Heart right ventricle (tissue), 16 donors: ENCODE data around the gene INCA1. TPM values are rescaled to one million over a fixed set of nuclear protein-coding genes. Genes with fewer than 3 reads are reported as not detected.

Experiments used
- ATAC-seq, 8 donors: fragments of 200-7000 bp; cut with Tn5 transposase; one replicate each; pipeline ENCODE4 v1.9.1; 2020; ENCODE audit warnings: mild to moderate bottlenecking in 8 of 8, moderate library complexity in 8 of 8, moderate number of reproducible peaks in 1 of 8
- DNase-seq, 2 donors: peaks; one replicate each; pipeline ENCODE4 v3.0.0-alpha.2; 2020
- H3K27ac ChIP-seq, 10 donors: fragments of 200-600 bp; sonication (generic) in 2 of 10; one replicate each; pipeline versions ENCODE4 v1.5.0 to v1.8.0; 2020 to 2022; ENCODE audit warnings: mild to moderate bottlenecking in 3 of 10
- H3K27me3 ChIP-seq, 7 donors: fragments of 200-600 bp; one replicate each; pipeline ENCODE4 v1.8.0; 2021 to 2022; ENCODE audit warnings: mild to moderate bottlenecking in 2 of 7
- H3K36me3 ChIP-seq, 9 donors: fragments of 200-600 bp; sonication (generic) in 1 of 9; one replicate each; pipeline versions ENCODE4 v1.5.0 to v1.8.0; 2020 to 2022; ENCODE audit warnings: mild to moderate bottlenecking in 2 of 9
- H3K4me1 ChIP-seq, 9 donors: fragments of 200-600 bp; sonication (generic) in 1 of 9; one replicate each; pipeline versions ENCODE4 v1.5.0 to v1.8.0; 2020 to 2022; ENCODE audit warnings: mild to moderate bottlenecking in 4 of 9
- H3K4me3 ChIP-seq, 10 donors: fragments of 200-600 bp; sonication (generic) in 2 of 10; one replicate each; pipeline versions ENCODE4 v1.5.0 to v1.8.0; 2020 to 2022; ENCODE audit warnings: mild to moderate bottlenecking in 7 of 10, moderate library complexity in 2 of 10
- H3K9me3 ChIP-seq, 11 donors: fragments of 200-600 bp in 10 of 11; sonication (generic) in 2 of 11; one replicate each; pipeline versions ENCODE4 v1.5.0 to v1.8.0; 2013 to 2022; ENCODE audit warnings: mild to moderate bottlenecking in 2 of 11, control low read depth in 1 of 11, moderate library complexity in 1 of 11
- WGBS, 2 donors: extraction: QIAGEN DNeasy Blood & Tissue Kit; methylation state at CpG; one replicate each; pipeline ENCODE4 v1.1.7; 2013; ENCODE audit warnings: inconsistent platforms in 1 of 2; 5-methylcytosine and 5-hydroxymethylcytosine counted together
- intact Hi-C, 10 donors: fragments of 100-400 bp; cut with DNase I; formaldehyde crosslinking; loops; one replicate each; pipeline versions ENCODE4 v1.11.1 to v1.14.2; 2022
- polyA plus RNA-seq, 2 donors: library from polyadenylated mRNA; stranded (reverse); fragments of 200-250 nt; gene quantifications; one replicate each; pipeline ENCODE4 v1.2.3, GENCODE V29; 2013
- total RNA-seq, 10 donors: library from RNA; stranded (reverse); fragmentation: NEBNext Ultra II Directional in 3 of 10; extraction: Animal tissue kit (Norgen Biotek cat#: 25700) in 3 of 10; gene quantifications; one replicate each; pipeline versions ENCODE4 v1.2.1 to v1.2.4, GENCODE V29; 2021 to 2023
- TF ChIP-seq, protein P1 (sequence below), 9 donors: fragments of 200-600 bp; sonication (generic) in 2 of 9; IDR thresholded peaks; one replicate each; pipeline versions ENCODE4 v1.5.0 to v1.8.0; 2021 to 2022; ENCODE audit warnings: antibody characterized with exemption in 9 of 9, mild to moderate bottlenecking in 5 of 9, moderate library complexity in 1 of 9
- donor health status: Arrhythmogenic right ventricular cardiomyopathy.
- donor health status: ischemic (EF 13 %, LVEDD 7.1; RV severe dilation, severe dysfunction).
- donor health status: healthy with polysubstance abuse.
- donor health status: DM: no; HTN: yes; CAD: no.
- donor health status: DM: no; HTN: no; CAD: no.
- donor health status: ischemic (EF 25% LVEDD 6.9; RV normal size, moderate dysfunction).
- donor health status: ischemic (EF 25% LVEDD 5.7; RV mildly dilated, moderate dysfunction).
- donor health status: healthy.
- donor health status: DM: yes; HTN: yes; CAD: no.
- donor health status: Ischemic cardiomyopathy.
- donor health status: ischemic (EF 35%, LVEDD 5.7; RV mildly dilated, moderate dysfunction).
- donor health status: nonischemic (EF 11% LVEDD 7.7; RV severe dilation, severe dysfunction).
- donor health status: DM: yes; HTN: yes; CAD: no.
- donor health status: PGD.
- donor health status: ischemic (EF 29% LVEDD 5.4; RV normal size, mild dysfunction).
- donor health status: nonischemic (EF 23%, LVEDD 6.1; RV moderate dilation, normal function).

Gene INCA1
- total and polyA plus RNA-seq, 12 donors, result 0.83 to 7.8 (median 2.2) TPM

DNA sequence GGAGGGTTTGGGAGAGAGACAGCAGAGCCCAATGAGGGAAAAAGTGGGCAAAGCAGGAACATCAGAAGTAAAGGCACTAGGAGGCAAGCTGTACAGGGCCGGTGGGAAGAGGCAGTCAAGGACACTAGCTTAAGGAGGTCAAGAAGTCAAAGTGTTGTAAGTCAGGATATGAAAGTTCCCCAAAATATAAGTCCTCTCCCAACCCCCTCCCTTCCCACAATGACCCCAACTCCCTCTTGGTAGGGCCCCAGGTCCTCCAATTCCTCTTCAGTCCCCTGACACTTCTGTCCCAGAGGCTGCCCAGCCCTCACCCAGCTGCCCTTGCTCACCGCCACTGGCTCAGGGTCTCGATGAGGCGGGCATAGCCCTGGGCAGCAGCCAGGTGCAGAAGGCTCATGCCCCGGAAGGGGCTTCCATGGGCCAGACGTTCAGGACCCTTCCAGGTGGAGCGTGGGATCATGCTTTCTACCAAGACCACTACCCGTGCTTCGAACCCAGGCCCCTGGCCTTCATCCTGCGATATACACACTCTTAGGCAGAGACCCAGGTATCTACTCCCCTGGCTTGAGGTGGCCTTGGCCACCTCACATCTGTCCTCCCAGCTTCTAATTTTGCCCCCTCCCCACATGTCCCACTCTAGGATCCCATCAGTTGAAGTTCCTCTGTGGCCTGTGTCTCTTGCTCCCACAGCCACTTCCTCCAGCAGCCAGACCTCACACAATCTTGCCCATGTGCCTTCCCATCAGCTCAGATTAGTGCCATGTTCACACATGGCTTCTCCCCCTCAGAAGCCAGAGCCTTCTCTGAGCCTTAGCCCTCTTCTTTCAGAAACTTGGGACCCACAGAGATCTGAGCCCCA, 23.8 kb downstream of the INCA1 start:
- peak in 3 of 8 donors; percentile 8 to 19 (median 12) for ATAC-seq
- peaks cover 16 to 53% (median 45%) of the 10 kb centered on the region in 9 donors for H3K4me1 ChIP-seq
- WGBS, 2 donors, result 86 to 93% methylated on average over 10 of the region's 10 CpGs

DNA sequence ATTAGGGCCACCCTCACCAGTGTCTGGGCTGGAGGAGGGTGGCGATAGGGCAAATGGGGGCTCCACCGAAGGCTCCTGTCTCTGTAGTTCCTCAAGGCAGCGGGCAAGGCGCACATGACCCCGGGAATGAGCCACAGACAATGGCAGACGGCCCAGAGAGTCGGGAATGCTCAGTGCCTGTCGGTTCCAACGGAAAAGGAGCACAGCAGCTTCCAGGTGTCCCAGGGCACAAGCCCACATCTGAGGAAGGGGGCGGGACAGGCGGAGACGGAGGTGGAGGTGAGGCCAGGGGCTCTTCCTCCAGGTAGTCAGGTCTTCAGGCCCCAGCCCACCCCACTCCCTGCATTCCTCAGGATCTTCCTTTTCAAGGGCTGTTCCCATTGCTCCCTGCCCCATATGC, 24.6 kb downstream of the INCA1 start:
- no peak for DNase-seq
- WGBS, 2 donors, result 70 to 74% methylated on average over 12 of the region's 12 CpGs
- intact Hi-C loops, result no loop called here
- no peak for ATAC-seq
- H3K4me1 ChIP-seq, result peaks cover 22 to 60% (median 49%) of the 10 kb centered on the region in 9 donors
- no peak overlapping the region for H3K4me3 ChIP-seq
- no peaks in the 10 kb centered on the region for H3K27me3 ChIP-seq
- TF ChIP-seq, protein P1, sequence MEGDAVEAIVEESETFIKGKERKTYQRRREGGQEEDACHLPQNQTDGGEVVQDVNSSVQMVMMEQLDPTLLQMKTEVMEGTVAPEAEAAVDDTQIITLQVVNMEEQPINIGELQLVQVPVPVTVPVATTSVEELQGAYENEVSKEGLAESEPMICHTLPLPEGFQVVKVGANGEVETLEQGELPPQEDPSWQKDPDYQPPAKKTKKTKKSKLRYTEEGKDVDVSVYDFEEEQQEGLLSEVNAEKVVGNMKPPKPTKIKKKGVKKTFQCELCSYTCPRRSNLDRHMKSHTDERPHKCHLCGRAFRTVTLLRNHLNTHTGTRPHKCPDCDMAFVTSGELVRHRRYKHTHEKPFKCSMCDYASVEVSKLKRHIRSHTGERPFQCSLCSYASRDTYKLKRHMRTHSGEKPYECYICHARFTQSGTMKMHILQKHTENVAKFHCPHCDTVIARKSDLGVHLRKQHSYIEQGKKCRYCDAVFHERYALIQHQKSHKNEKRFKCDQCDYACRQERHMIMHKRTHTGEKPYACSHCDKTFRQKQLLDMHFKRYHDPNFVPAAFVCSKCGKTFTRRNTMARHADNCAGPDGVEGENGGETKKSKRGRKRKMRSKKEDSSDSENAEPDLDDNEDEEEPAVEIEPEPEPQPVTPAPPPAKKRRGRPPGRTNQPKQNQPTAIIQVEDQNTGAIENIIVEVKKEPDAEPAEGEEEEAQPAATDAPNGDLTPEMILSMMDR (IDR thresholded peaks at IDR 0.05), result no peak
- H3K36me3 ChIP-seq, result peaks cover 0 to 93% (median 33%) of the 10 kb centered on the region in 9 donors
- H3K9me3 ChIP-seq, result no peaks in the 10 kb centered on the region
- peak overlapping the region in 9 of 10 donors; percentile 61 to 80 (median 70) for H3K27ac ChIP-seq

More for the DNA sequence above, 23.8 kb downstream of the INCA1 start:
- Histone ChIP-seq H3K27ac (peak overlapping the region in 9 of 10 donors; percentile 61 to 80 (median 70)), H3K9me3 (no peaks in the 10 kb centered on the region), H3K27me3 (no peaks in the 10 kb centered on the region), H3K36me3 (peaks cover 0 to 100% (median 38%) of the 10 kb centered on the region in 9 donors), H3K4me3 (no peak overlapping the region)
- no peak for DNase-seq
- TF ChIP-seq, protein P1 (IDR thresholded peaks at IDR 0.05), result no peak
- intact Hi-C loops, result no loop called here

DNA sequence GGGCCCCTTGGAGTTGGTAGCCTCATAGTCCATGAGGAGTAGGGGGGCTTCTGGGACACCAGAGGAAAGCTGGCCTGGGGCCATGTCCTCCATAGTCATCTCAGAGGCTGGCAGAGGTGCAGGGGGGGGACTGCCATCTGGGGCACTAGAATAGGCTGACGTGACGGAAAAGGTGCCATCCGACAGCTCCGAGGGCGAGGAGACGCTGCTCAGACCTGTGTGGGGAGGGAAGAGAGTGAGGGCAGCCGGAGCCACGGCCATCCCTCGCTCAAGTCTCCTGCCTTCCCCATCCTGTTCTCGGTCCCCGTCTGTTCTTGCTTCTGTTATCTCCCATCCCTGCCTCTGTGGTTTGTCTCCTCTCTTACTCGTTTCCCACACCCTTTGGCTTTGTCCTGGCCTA, 25.0 kb downstream of the INCA1 start:
- Histone ChIP-seq H3K4me1 (peaks cover 22 to 60% (median 49%) of the 10 kb centered on the region in 9 donors), H3K4me3 (no peak overlapping the region), H3K36me3 (peaks cover 0 to 89% (median 30%) of the 10 kb centered on the region in 9 donors), H3K27ac (peak overlapping the region in 9 of 10 donors; percentile 61 to 80 (median 70)), H3K27me3 (no peaks in the 10 kb centered on the region), H3K9me3 (no peaks in the 10 kb centered on the region)
- intact Hi-C loops, result no loop called here
- TF ChIP-seq, protein P1 (IDR thresholded peaks at IDR 0.05), result no peak
- WGBS, 2 donors, result 83% methylated on average over 12 of the region's 12 CpGs
- DNase-seq (no peak), ATAC-seq (no peak)

DNA sequence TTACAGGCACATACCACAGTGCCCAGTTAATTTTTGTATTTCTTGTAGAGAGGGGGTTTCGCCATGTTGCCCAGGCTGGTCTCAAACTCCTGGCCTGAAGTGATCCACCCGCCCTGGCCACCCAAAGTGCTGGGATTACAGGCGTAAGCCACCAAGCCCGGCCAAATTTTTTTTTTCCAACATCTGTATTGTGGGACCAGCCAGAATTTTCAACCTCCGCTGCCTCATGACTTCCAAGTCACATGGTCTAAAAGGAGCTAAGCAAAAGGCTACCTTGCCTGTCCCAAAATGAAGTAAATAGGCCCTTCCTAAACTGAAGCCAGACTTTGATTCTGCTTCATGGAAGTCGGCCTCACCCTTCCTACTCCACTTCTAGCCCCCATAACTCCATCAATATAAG, 25.5 kb downstream of the INCA1 start:
- Histone ChIP-seq H3K27me3 (no peaks in the 10 kb centered on the region), H3K4me1 (peaks cover 22 to 60% (median 49%) of the 10 kb centered on the region in 9 donors), H3K36me3 (peaks cover 0 to 84% (median 25%) of the 10 kb centered on the region in 9 donors), H3K9me3 (no peaks in the 10 kb centered on the region), H3K27ac (peak overlapping the region in 6 of 10 donors; percentile 61 to 80 (median 71)), H3K4me3 (no peak overlapping the region)
- intact Hi-C loops, result no loop called here
- TF ChIP-seq, protein P1 (IDR thresholded peaks at IDR 0.05), result no peak
- no peak for DNase-seq
- ATAC-seq, result no peak
- WGBS, 2 donors, result 90 to 97% methylated on average over 6 of the region's 6 CpGs
